Rectal smooth muscle tissue (tissue), 1 donor: ENCODE results near the gene HDAC10.

Experiments
- H3K27ac ChIP-seq: one replicate; pipeline ENCODE4 v1.7.0; 2013; ENCODE audit warnings: low read depth, low read length, inconsistent platforms
- H3K27me3 ChIP-seq: one replicate; pipeline ENCODE4 v1.7.0; 2013; ENCODE audit warnings: low read length; ENCODE audit not compliant: control insufficient read depth, insufficient read depth
- H3K36me3 ChIP-seq: one replicate; pipeline ENCODE4 v1.7.0; 2013; ENCODE audit warnings: low read length; ENCODE audit not compliant: control insufficient read depth, insufficient read depth
- H3K4me1 ChIP-seq: one replicate; pipeline ENCODE4 v1.7.0; 2013; ENCODE audit warnings: low read length; ENCODE audit not compliant: control insufficient read depth, insufficient read depth
- H3K4me3 ChIP-seq: one replicate; pipeline ENCODE4 v1.7.0; 2013; ENCODE audit warnings: low read length
- H3K9ac ChIP-seq: one replicate; pipeline ENCODE4 v1.7.0; 2013; ENCODE audit warnings: low read length

Gene HDAC10, protein sequence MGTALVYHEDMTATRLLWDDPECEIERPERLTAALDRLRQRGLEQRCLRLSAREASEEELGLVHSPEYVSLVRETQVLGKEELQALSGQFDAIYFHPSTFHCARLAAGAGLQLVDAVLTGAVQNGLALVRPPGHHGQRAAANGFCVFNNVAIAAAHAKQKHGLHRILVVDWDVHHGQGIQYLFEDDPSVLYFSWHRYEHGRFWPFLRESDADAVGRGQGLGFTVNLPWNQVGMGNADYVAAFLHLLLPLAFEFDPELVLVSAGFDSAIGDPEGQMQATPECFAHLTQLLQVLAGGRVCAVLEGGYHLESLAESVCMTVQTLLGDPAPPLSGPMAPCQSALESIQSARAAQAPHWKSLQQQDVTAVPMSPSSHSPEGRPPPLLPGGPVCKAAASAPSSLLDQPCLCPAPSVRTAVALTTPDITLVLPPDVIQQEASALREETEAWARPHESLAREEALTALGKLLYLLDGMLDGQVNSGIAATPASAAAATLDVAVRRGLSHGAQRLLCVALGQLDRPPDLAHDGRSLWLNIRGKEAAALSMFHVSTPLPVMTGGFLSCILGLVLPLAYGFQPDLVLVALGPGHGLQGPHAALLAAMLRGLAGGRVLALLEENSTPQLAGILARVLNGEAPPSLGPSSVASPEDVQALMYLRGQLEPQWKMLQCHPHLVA

DNA sequence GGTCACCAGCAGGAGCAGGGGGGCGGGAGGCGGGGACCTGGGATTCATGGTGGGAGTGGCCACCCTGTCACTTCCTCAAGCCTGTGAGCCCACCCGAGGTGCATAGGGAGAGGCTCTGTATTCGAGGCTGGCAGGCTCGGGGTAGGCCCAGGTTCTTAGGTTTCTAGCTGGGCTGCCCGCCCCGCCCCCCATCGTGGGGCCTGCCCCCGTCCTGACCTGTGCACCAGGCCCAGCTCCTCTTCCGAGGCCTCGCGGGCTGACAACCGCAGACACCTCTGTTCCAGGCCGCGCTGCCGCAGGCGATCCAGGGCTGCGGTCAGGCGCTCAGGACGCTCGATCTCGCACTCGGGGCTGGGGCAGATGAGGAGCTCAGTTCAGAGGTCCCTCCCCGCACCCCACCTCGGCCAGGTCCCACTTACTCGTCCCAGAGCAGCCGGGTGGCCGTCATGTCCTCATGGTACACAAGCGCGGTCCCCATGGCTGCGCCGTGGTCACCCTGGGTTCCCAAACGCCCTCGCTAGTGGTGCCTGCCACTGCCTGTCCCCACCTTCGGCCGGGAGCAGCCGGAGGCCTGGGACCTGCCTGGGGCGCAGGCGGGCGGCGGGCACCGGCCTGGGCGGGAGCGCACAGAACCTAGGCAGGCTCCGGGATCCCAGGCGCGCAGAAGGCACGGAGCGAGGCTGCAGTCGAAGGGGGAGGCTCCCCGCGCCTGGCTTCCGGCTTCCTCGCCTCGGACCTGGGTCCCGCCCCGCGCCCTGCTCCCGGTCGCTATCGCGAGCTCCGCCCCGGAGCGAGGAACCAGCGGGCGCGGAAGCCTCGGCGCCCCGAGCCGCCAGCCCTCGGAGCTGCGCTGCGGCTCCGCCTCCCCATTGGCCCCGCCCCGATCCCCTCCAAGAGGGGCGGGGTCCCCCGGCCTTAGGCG lies at the start of gene HDAC10:
HDAC10 (minus strand) TSS at position 711 of the 922 bp plus-strand sequence; CDS start at position 478, 233 bp downstream.
- H3K27me3 ChIP-seq, result no peaks in the 10 kb centered on the region
- peaks cover 14% of the 10 kb centered on the region for H3K4me1 ChIP-seq
- H3K27ac ChIP-seq, result peak within 1 kb of the TSS; percentile 66
- peaks cover 15% of the 10 kb centered on the region for H3K36me3 ChIP-seq
- H3K9ac ChIP-seq, result peak within 1 kb of the TSS; percentile 45
- H3K4me3 ChIP-seq, result peak within 1 kb of the TSS; percentile 97

DNA sequence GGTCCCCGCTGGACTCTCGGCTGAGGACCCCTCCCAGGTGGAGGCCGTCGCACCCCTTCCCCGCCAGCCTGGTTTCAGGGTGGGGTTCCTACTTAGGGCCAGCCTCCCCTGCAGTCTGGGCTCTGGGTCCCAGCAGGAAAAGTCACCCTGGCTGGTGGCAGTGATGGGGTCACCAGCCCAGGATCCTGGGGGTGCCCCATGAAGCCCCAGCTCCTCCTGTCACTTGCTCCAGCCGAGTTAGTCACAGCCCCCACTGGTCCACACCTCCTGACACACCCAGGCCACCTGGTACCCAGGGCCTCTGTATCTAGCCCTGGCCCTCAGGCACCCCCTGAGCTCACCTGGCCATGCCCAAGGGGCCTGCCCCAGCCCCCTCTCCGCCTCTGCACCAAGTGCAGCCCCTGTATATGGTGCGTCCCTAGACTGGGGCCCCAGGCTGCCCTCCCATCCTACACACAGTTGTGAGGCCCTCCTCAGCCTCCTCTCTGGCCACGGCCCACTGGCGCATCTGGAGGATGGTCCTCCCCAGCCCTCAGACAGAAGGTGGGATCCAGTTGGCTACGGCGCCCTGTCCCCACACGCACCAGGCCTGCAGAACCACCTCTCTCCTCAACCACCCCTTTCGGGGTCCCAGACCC lies 49.7 kb upstream of the HDAC10 start:
- H3K36me3 ChIP-seq, result no peaks in the 10 kb centered on the region
- peaks cover 47% of the 10 kb centered on the region for H3K4me1 ChIP-seq
- no peaks in the 10 kb centered on the region for H3K27me3 ChIP-seq
- no peak overlapping the region for H3K27ac ChIP-seq
- H3K9ac ChIP-seq, result no peak overlapping the region
- H3K4me3 ChIP-seq, result no peak overlapping the region

DNA sequence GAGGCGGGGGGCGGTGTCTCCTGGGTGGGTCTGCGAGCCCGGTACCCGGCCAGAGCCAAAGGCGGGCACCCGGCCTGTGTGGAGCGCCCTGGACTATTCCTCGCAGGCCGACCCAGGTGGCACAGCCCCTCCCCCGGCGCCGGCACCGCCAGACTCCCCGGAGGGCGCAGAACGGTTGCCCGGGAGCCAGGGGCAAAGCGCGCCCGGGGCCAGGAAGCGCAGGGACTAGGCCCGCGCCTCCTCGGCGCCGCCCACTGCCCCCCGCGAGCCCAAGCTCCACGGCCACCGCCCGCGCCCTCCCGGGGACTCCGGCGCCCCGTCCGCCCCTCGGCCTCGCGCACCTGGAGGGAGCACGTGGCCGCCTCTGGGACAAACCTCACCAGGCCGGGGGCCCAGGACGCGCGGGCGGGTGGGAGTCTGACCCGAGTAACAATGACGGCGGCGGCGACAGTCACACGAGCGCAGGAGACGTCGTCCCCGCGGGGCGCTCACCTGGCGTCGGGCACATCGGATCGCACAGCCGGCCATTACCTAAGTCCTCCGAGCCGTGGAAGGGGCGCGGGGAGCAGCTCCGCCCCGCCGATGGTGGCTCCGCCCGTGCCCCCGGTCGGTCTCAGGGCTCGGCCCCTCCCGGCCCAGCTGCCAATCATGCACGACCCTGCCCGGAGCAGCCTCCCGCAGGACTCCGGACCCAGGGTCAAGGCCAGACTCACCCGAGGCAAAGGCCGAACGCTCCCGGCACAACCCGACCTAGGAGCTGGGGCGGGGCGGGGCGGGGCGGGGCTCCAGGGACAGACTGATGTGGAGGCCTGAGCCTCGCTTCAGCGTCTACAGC lies 48.9 kb upstream of the HDAC10 start:
- H3K36me3 ChIP-seq, result no peaks in the 10 kb centered on the region
- H3K4me1 ChIP-seq, result peaks cover 41% of the 10 kb centered on the region
- peak overlapping the region; percentile 17 for H3K4me3 ChIP-seq
- no peak overlapping the region for H3K9ac ChIP-seq
- H3K27me3 ChIP-seq, result no peaks in the 10 kb centered on the region
- no peak overlapping the region for H3K27ac ChIP-seq

DNA sequence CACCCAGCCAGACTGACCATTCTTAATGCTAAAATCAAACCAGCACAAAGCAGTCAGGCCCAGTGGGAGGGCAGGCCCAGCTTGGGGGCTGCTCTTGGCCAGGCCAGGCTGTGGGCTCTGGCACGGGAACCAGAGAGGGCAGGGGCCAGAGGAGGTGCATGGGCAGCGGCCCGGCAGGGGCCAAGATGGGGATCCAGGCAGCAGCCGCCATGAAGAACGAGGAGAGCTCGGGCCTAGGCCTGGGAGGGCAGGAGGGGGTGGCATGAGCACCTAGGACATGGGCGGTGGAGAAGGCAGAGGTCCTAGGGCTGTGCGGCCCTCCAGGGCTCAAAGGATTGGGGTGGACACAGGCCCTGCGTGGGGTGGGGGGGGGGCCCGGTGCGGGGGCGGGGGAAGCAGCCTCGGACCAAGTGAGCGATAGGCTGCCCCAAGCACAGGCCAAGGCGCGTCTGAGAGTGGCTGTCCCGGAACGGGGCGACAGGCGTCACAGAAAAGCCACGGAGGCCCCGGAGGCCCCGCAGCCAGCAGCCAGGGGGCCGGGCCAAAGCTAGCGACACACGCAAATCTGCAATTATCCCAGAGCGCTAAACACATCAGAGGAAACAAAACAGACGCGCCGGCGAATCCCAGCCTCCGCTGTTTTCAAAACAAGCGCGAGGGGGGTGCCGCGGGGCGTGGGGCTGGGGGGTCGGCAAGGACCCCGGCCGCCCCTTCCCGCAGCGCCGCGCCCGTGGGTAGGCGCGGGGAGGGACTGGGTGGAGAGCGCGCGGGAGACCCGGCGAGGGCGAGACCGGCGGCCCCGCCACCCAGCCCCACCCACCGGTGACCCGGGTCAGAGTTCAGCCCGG lies 48.1 kb upstream of the HDAC10 start:
- Histone ChIP-seq H3K4me3 (peak overlapping the region; percentile 17), H3K36me3 (no peaks in the 10 kb centered on the region), H3K27me3 (no peaks in the 10 kb centered on the region), H3K9ac (no peak overlapping the region), H3K4me1 (peaks cover 34% of the 10 kb centered on the region), H3K27ac (no peak overlapping the region)

DNA sequence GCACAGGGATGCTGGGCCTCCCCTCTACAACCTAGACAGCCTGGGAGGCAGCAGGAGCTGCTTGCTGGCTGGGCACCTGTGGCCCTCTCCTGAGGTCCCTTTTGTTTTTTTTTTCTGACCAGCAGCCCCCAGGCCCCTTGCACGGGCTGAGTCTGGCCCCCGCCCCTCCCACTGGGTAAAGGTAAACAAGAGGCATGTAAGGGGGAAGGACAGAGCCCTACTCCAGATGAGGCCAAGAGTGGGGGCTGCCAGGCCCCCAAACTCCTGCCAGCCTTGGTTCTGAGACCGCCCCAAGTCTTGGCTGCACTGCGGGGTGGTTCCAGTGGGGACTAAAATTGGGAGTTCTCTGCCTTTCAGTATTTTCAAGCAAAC lies 47.2 kb upstream of the HDAC10 start:
- H3K4me1 ChIP-seq, result peaks cover 31% of the 10 kb centered on the region
- no peaks in the 10 kb centered on the region for H3K36me3 ChIP-seq
- H3K9ac ChIP-seq, result no peak overlapping the region
- H3K4me3 ChIP-seq, result no peak overlapping the region
- no peak overlapping the region for H3K27ac ChIP-seq
- H3K27me3 ChIP-seq, result no peaks in the 10 kb centered on the region

DNA sequence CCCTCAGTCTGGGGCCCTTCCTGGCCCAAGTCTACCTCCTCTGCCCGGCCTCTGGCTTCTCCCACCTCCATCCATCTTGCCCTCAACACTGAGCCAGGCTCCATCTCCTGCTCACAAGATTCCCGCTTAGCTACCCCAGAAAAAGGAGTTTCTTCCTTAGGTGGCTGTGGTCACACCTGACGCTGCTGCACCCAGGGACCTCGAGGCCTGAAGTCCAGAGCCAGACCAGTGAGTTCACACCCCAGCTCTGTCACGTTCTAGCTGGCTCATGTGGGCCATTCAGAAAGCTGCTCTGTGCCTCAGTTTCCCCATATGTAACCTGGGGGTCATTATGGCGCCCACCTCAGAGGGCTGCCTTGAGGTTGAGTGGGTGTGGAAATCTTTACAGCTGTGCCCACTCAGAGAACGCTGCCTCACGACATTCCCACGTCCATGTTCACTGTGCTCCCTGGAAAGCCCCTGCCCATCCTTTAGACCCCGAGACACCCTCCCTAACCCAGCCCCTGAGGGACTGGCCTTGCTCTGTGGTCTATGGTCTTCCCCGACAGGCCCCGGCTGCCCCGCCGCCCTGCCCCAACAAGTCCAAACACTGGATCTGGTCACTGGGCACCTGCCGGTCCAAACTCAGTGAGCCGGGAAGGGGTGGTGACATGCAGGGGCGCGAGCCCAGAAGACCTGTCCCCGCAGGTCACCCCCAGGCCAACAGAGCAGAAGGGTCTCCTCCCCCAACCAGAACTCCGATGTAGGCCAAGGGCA lies 46.6 kb upstream of the HDAC10 start:
- Histone ChIP-seq H3K9ac (no peak overlapping the region), H3K4me1 (peaks cover 31% of the 10 kb centered on the region), H3K4me3 (no peak overlapping the region), H3K27ac (no peak overlapping the region), H3K27me3 (no peaks in the 10 kb centered on the region), H3K36me3 (no peaks in the 10 kb centered on the region)

DNA sequence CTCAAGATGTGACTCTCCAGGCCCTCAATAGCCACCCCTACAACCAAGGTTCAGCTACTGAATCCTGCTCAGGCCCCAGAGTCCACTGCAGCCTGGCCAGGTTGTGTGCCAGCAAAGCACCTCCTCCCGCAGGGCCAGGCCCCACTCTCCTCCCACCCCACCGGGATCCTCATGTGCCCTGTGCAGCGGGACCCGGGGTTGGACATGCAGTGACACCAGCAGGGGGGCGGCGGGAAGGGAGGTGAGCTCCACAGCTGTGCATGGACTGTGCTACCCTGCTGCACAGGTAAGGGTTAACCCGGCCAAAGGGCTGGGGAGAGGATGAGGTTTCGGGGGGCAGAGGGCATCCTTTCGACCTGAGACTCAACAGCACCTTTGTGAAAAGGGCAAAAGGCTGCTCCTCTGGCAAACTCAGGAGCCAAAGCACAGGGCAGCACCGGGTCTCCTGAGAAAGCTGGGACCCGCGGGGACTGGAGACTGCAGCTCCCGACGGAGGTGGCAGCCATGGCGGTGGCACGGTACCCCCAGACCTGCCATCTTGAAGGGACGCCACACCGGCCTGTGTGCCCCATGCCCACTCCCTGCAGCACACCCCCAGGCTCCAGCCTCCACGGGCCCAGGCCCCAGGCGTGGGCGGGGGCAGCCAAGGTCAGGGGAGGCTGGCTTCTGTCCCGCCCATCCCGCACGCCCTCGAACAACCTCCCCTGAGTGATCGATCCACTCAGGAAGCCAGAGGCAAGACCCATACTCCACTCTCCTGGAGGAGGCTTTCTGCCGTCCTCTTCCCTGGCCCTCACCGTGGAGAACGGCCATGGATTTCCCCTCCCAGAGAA lies 45.8 kb upstream of the HDAC10 start:
- H3K4me3 ChIP-seq, result no peak overlapping the region
- H3K4me1 ChIP-seq, result peaks cover 28% of the 10 kb centered on the region
- no peaks in the 10 kb centered on the region for H3K36me3 ChIP-seq
- H3K27me3 ChIP-seq, result no peaks in the 10 kb centered on the region
- no peak overlapping the region for H3K9ac ChIP-seq
- no peak overlapping the region for H3K27ac ChIP-seq

DNA sequence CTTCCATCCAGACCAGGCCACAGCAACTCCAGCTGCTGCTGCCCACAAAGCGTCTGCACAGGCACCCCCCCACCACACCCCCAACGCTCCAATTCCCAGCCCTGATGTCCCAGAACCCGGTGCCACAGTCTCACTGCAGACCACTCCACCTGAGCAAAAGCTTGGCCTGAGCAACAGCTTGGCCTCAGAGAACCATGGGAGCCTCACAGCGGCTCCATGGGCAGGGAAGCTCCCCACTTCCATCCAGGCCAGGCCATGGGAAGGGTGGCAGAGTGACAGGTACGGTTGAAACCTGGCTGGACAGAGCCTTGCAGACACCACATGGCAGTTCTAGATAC lies 43.2 kb upstream of the HDAC10 start:
- peaks cover 19% of the 10 kb centered on the region for H3K4me1 ChIP-seq
- H3K27me3 ChIP-seq, result no peaks in the 10 kb centered on the region
- H3K4me3 ChIP-seq, result peak overlapping the region; percentile 44
- H3K36me3 ChIP-seq, result peaks cover 15% of the 10 kb centered on the region
- H3K9ac ChIP-seq, result no peak overlapping the region
- peak overlapping the region; percentile 65 for H3K27ac ChIP-seq

DNA sequence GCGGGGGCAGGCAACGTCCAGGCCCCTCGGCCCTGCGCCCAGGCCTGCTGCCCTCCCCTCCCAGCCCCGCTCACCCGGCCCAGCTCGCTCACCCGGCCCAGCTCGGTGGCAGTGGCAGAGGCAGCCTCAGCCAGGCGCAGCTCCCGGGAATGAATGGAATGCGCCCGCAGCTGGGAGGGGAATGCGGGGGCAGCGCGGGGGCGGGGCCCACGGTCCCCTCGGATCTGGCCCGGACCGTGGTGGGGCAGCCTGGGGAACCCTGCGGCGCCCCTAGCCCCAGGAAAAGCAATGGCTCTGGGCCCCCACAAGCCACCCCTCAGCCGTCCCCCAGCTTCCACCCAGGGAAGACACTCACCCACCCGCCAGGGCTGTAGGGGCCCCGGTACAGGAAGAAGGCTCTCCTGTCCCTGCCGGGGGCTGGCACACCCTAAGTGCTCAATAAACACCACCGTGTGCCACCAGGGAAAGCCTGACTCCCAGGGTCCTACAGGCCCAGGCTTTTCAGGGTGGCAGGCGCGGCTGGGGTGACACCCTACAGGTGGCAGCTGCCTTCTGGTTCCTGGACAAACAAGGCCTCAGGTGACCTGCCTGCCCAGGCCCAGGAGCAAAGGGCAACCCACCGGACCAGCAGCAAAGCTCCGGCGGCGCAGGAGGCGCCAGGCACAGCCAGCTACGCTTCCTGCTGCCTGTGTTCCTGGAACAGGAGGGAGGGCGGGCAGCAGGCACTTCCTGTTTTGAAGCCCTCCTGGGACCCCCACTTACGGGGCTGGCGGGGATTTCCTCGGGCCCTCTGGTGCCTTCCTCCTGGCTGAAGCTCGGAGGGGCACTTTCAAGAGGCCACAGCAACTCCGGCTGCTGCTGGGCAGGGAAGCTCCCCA lies 42.6 kb upstream of the HDAC10 start:
- Histone ChIP-seq H3K4me3 (peak overlapping the region; percentile 40), H3K36me3 (peaks cover 20% of the 10 kb centered on the region), H3K9ac (no peak overlapping the region), H3K27ac (peak overlapping the region; percentile 65), H3K4me1 (peaks cover 19% of the 10 kb centered on the region), H3K27me3 (no peaks in the 10 kb centered on the region)
